CD14-positive monocyte (primary cell): Measurements from ENCODE around the gene HSPB6. TPM values are rescaled to one million over a fixed set of nuclear protein-coding genes. Genes with fewer than 3 reads are reported as not detected.
A peak's percentile ranks its signal among the peaks of the same experiment; 100 is the strongest.

Experiments used
- DNase-seq, 3 donors: peaks; one replicate each; pipeline ENCODE4 v3.0.0-alpha.2; 2011 to 2022
- H2AFZ ChIP-seq: 2 replicates; pipeline ENCODE4 v1.6.0; 2012; ENCODE audit warnings: mild to moderate bottlenecking, low read depth, low read length, inconsistent platforms; ENCODE audit not compliant: insufficient read depth, poor library complexity, severe bottlenecking
- H3K27ac ChIP-seq, 2 donors: 1 replicate in 1 of 2; 2 replicates in 1 of 2; pipeline ENCODE4 v1.5.1; 2012 to 2013; ENCODE audit warnings: low read length in 2 of 2, control low read depth in 1 of 2, inconsistent platforms in 1 of 2, low read depth in 1 of 2, mild to moderate bottlenecking in 1 of 2
- H3K27me3 ChIP-seq, 2 donors: one replicate each; pipeline versions ENCODE4 v1.6.0 to v1.6.1; 2011 to 2013; ENCODE audit warnings: low read length in 2 of 2; ENCODE audit not compliant: control insufficient read depth in 2 of 2, insufficient read depth in 2 of 2
- H3K36me3 ChIP-seq, 2 donors: replicated peaks in 1 of 2; 1 replicate in 1 of 2; 2 replicates in 1 of 2; pipeline versions ENCODE4 v1.5.1 to v1.6.1; 2012 to 2013; ENCODE audit warnings: low read length in 2 of 2, control low read depth in 1 of 2, inconsistent platforms in 1 of 2, mild to moderate bottlenecking in 1 of 2; ENCODE audit not compliant: insufficient read depth in 2 of 2, control insufficient read depth in 1 of 2
- H3K4me1 ChIP-seq, 2 donors: 1 replicate in 1 of 2; 2 replicates in 1 of 2; pipeline versions ENCODE4 v1.5.1 to v1.6.1; 2012 to 2013; ENCODE audit warnings: low read length in 2 of 2, control low read depth in 1 of 2, inconsistent platforms in 1 of 2, mild to moderate bottlenecking in 1 of 2, moderate library complexity in 1 of 2; ENCODE audit not compliant: insufficient read depth in 2 of 2, control insufficient read depth in 1 of 2
- H3K4me2 ChIP-seq: replicated peaks from 2 replicates; pipeline ENCODE3; 2012; ENCODE audit warnings: low read length, moderate library complexity, mild to moderate bottlenecking; ENCODE audit not compliant: poor library complexity, severe bottlenecking; ENCODE audit errors: extremely low read depth
- H3K4me3 ChIP-seq, 3 experiments: fragments of 200-600 bp in 1 of 3; sonication (generic) in 1 of 3; replicated peaks in 1 of 3; 1 replicate in 2 of 3; 2 replicates in 1 of 3; pipeline ENCODE4 v1.5.1; 2011 to 2013; ENCODE audit warnings: low read length in 3 of 3, mild to moderate bottlenecking in 3 of 3, control low read depth in 2 of 3, low read depth in 2 of 3, inconsistent platforms in 1 of 3, moderate library complexity in 1 of 3
- H3K79me2 ChIP-seq: 2 replicates; pipeline ENCODE4 v1.6.0; 2012; ENCODE audit warnings: mild to moderate bottlenecking, control low read depth, inconsistent platforms, low read length, moderate library complexity; ENCODE audit not compliant: insufficient read depth
- H3K9ac ChIP-seq: 2 replicates; pipeline ENCODE4 v1.6.0; 2017; ENCODE audit warnings: low read length, mild to moderate bottlenecking; ENCODE audit not compliant: insufficient read depth, poor library complexity, severe bottlenecking
- H3K9me3 ChIP-seq, 2 donors: replicated peaks in 1 of 2; 1 replicate in 1 of 2; 2 replicates in 1 of 2; pipeline versions ENCODE4 v1.5.1 to v1.6.1; 2012 to 2013; ENCODE audit warnings: low read length in 2 of 2, control low read depth in 1 of 2; ENCODE audit not compliant: control insufficient read depth in 1 of 2, insufficient read depth in 1 of 2
- H4K20me1 ChIP-seq: 2 replicates; pipeline ENCODE4 v1.6.0; 2012; ENCODE audit warnings: mild to moderate bottlenecking, low read length, control low read depth, moderate library complexity; ENCODE audit not compliant: insufficient read depth
- H3K27ac Mint-ChIP-seq, 7 donors: one replicate each; pipeline ENCODE4 v1.8.0; 2020; ENCODE audit warnings: mild to moderate bottlenecking in 7 of 7, mixed read lengths in 7 of 7, moderate library complexity in 6 of 7, inconsistent platforms in 2 of 7
- H3K27me3 Mint-ChIP-seq, 3 donors: one replicate each; pipeline ENCODE4 v1.8.0; 2021 to 2022; ENCODE audit warnings: low read depth in 3 of 3, mild to moderate bottlenecking in 3 of 3, mixed read lengths in 3 of 3, moderate library complexity in 3 of 3, inconsistent platforms in 1 of 3
- H3K36me3 Mint-ChIP-seq, 2 donors: one replicate each; pipeline ENCODE4 v1.8.0; 2020; ENCODE audit warnings: mixed read lengths in 2 of 2, inconsistent platforms in 1 of 2, mild to moderate bottlenecking in 1 of 2
- H3K4me1 Mint-ChIP-seq: one replicate; pipeline ENCODE4 v1.8.0; 2020; ENCODE audit warnings: mild to moderate bottlenecking, mixed read lengths
- H3K4me3 Mint-ChIP-seq, 2 donors: one replicate each; pipeline ENCODE4 v1.8.0; 2020; ENCODE audit warnings: mild to moderate bottlenecking in 2 of 2, mixed read lengths in 2 of 2, moderate library complexity in 1 of 2
- H3K9me3 Mint-ChIP-seq, 7 donors: one replicate each; pipeline ENCODE4 v1.8.0; 2020 to 2022; ENCODE audit warnings: mixed read lengths in 7 of 7, mild to moderate bottlenecking in 6 of 7, moderate library complexity in 6 of 7, inconsistent platforms in 2 of 7
- CTCF ChIP-seq: fragments of 200-600 bp; IDR thresholded peaks from one replicate; pipeline ENCODE4 v1.8.0; 2022; ENCODE audit warnings: antibody characterized with exemption, mild to moderate bottlenecking
- WGBS: methylation state at CpG from one replicate; pipeline ENCODE4 v1.1.5; 2013; ENCODE audit warnings: missing lambda C conversion rate; ENCODE audit not compliant: insufficient coverage; 5-methylcytosine and 5-hydroxymethylcytosine counted together
- intact Hi-C, 2 donors: fragments of 100-400 bp; cut with micrococcal nuclease; formaldehyde crosslinking; loops; one replicate each; pipeline versions ENCODE4 v1.15.0 to v1.15.1; 2023
- polyA plus RNA-seq, 3 donors: library from polyadenylated mRNA; depleted of rRNA in 1 of 3; unstranded in 2 of 3; stranded (reverse) in 1 of 3; fragments of 300-500 nt in 2 of 3; fragments of >200 nt in 1 of 3; fragmentation: Illumina TruSeq in 2 of 3; gene quantifications; 1 replicate in 2 of 3; 2 replicates in 1 of 3; pipeline ENCODE4 v1.2.3, GENCODE V29; 2012 to 2021

The HSPB6 gene
- polyA plus RNA-seq, 3 donors = not detected

- Histone ChIP-seq H2AFZ (no peak overlapping the region), H3K36me3 (peaks cover 24 to 30% of the 10 kb centered on the region in 2 donors), H3K4me3 (no peak overlapping the region), H3K27me3 (peaks cover 0 to 2% of the 10 kb centered on the region in 2 donors), H4K20me1 (no peaks in the 10 kb centered on the region), H3K9me3 (no peaks in the 10 kb centered on the region), H3K4me2 (no peak overlapping the region), H3K27ac (no peak overlapping the region), H3K79me2 (peaks cover 34% of the 10 kb centered on the region), H3K4me1 (peaks cover 26 to 40% of the 10 kb centered on the region in 2 donors), H3K9ac (no peak overlapping the region)
- Mint-ChIP-seq H3K4me1 (peaks cover 30% of the 10 kb centered on the region), H3K27ac (no peak overlapping the region), H3K4me3 (no peak overlapping the region), H3K9me3 (peaks cover 0 to 2% (median 0%) of the 10 kb centered on the region in 7 donors), H3K27me3 (peaks cover 3 to 8% (median 5%) of the 10 kb centered on the region in 3 donors), H3K36me3 (peaks cover 35 to 40% of the 10 kb centered on the region in 2 donors)
- 78% methylated on average over 3 of the region's 5 CpGs for WGBS
- no peak for TF ChIP-seq CTCF
- DNase-seq = no peak
- intact Hi-C loops = loop anchor here in 1 of 2 donors (10.0 kb wide), 1 partner anchor 365 kb away; the partner anchor contains the start of genes OVOL3, POLR2I and TBCB
Observed at GRCh38 chr19:35750167-35750566, 6.7 kb downstream of the HSPB6 start.

GRCh38 chr19:35748106-35749020, 8.5 kb downstream of the HSPB6 start, which contains the start of gene LIN37:
Gene LIN37 (plus strand): TSS chr19:35748576. CDS start chr19:35748725, 149 bp downstream.
- no peaks in the 10 kb centered on the region for H3K9me3 Mint-ChIP-seq
- H3K4me3 Mint-ChIP-seq = peak within 1 kb of the TSS; percentile 90 to 93
- peaks cover 22% of the 10 kb centered on the region in 2 donors for H3K36me3 Mint-ChIP-seq
- H3K4me3 ChIP-seq = peak within 1 kb of the TSS; percentile 64 to 96 (median 87)
- peaks cover 36% of the 10 kb centered on the region for H3K4me1 Mint-ChIP-seq
- H3K79me2 ChIP-seq = peaks cover 46% of the 10 kb centered on the region
- no peaks in the 10 kb centered on the region for H3K27me3 ChIP-seq
- H2AFZ ChIP-seq = peak within 1 kb of the TSS; percentile 78
- H3K4me1 ChIP-seq = peaks cover 37 to 50% of the 10 kb centered on the region in 2 donors
- peak within 1 kb of the TSS; percentile 11 to 71 for H3K27ac ChIP-seq
- TF ChIP-seq CTCF = no peak
- no peaks in the 10 kb centered on the region for H4K20me1 ChIP-seq
- H3K27ac Mint-ChIP-seq = peak within 1 kb of the TSS; percentile 84 to 94 (median 91)
- H3K4me2 ChIP-seq = peak within 1 kb of the TSS; percentile 87
- no peaks in the 10 kb centered on the region for H3K9me3 ChIP-seq
- DNase-seq = peak; percentile 99 to 100 (median 99)
- WGBS = 0% methylated on average over 19 of the region's 45 CpGs
- H3K9ac ChIP-seq = peak within 1 kb of the TSS; percentile 68
- intact Hi-C loops = loop anchor here (1.0 to 10.0 kb wide), 9 partner anchors 10 to 1586 kb away; partner anchors contain the start of genes CAPNS1 (in 1 of the 2), COX6B1 (in 1 of the 2), ETV2 (in 1 of the 2) and HCST (in 1 of the 2)
- peaks cover 13 to 16% of the 10 kb centered on the region in 2 donors for H3K36me3 ChIP-seq
- H3K27me3 Mint-ChIP-seq = peaks cover 0 to 3% (median 0%) of the 10 kb centered on the region in 3 donors
